Body of pancreas (tissue), 4 donors: ENCODE data around the gene COX6A2.

Source experiments
- CTCF ChIP-seq, 7 experiments: fragments of 450-650 bp in 4 of 7; fragments of 200-600 bp in 3 of 7; sonication (generic) in 3 of 7; IDR thresholded peaks; one replicate each; pipeline ENCODE4 v1.5.1; 2016 to 2019; ENCODE audit warnings: antibody characterized with exemption in 7 of 7
- POLR2A ChIP-seq, 3 donors: fragments of 450-650 bp; IDR thresholded peaks; one replicate each; pipeline ENCODE4 v1.6.1; 2016; ENCODE audit warnings: antibody characterized with exemption in 3 of 3, mild to moderate bottlenecking in 2 of 3

GRCh38 chr16:31461201-31461920 lies 33.2 kb upstream of the COX6A2 start:
- no peak for TF ChIP-seq CTCF (IDR thresholded peaks at IDR 0.05)
- no peak for TF ChIP-seq POLR2A (IDR thresholded peaks at IDR 0.05)
